Neural cell (in vitro differentiated cells): Measurements from ENCODE around the gene EVL. TPM values are rescaled to one million over a fixed set of nuclear protein-coding genes. Genes with fewer than 3 reads are reported as not detected.

Experiments
- H2AFZ ChIP-seq: fragments of 200-600, 300-800 bp; sonication (generic), shearing (Covaris generic); 2 replicates; pipeline ENCODE4 v1.6.0; 2014; ENCODE audit warnings: low read depth, mild to moderate bottlenecking, antibody characterized with exemption, low read length, moderate library complexity
- H3F3A ChIP-seq: fragments of 200-600 bp; shearing (Covaris generic); 2 replicates; pipeline ENCODE4 v1.6.1; 2016; ENCODE audit warnings: mild to moderate bottlenecking, moderate library complexity, mixed read lengths, antibody characterized with exemption, low read length; ENCODE audit not compliant: insufficient read depth, poor library complexity, severe bottlenecking
- H3K27ac ChIP-seq: fragments of 200-600, 300-800 bp; sonication (generic), shearing (Covaris generic); 2 replicates; pipeline ENCODE4 v1.5.1; 2014; ENCODE audit warnings: mild to moderate bottlenecking, low read length, moderate library complexity
- H3K27me3 ChIP-seq: fragments of 300-800, 200-600 bp; sonication (generic), shearing (Covaris generic); 2 replicates; pipeline ENCODE4 v1.6.0; 2014; ENCODE audit warnings: mild to moderate bottlenecking, low read depth, low read length, moderate library complexity; ENCODE audit not compliant: insufficient read depth
- H3K36me3 ChIP-seq: fragments of 300-800, 200-600 bp; sonication (generic), shearing (Covaris generic); 2 replicates; pipeline ENCODE4 v1.5.1; 2014; ENCODE audit warnings: mild to moderate bottlenecking, antibody characterized with exemption, low read length, moderate library complexity; ENCODE audit not compliant: insufficient read depth
- H3K4me2 ChIP-seq: fragments of 300-800, 200-600 bp; sonication (generic), shearing (Covaris generic); 2 replicates; pipeline ENCODE4 v1.6.0; 2014; ENCODE audit warnings: mild to moderate bottlenecking, low read length
- H3K4me3 ChIP-seq: fragments of 300-800, 200-600 bp; sonication (generic), shearing (Covaris generic); 2 replicates; pipeline ENCODE4 v1.5.1; 2014; ENCODE audit warnings: mild to moderate bottlenecking, low read length, moderate library complexity
- H3K79me2 ChIP-seq: fragments of 200-600 bp; shearing (Covaris generic); replicated peaks from 2 replicates; pipeline ENCODE4 v1.6.0; 2014; ENCODE audit warnings: mild to moderate bottlenecking, low read length, moderate library complexity; ENCODE audit not compliant: insufficient read depth
- H3K9ac ChIP-seq: fragments of 300-800, 200-600 bp; sonication (generic), shearing (Covaris generic); 2 replicates; pipeline ENCODE4 v1.6.1; 2016; ENCODE audit warnings: mild to moderate bottlenecking, low read length, mixed read lengths
- H3K9me2 ChIP-seq: fragments of 200-600 bp; shearing (Covaris generic); 2 replicates; pipeline ENCODE4 v1.6.1; 2016; ENCODE audit warnings: mild to moderate bottlenecking, low read length, mixed read lengths; ENCODE audit not compliant: insufficient read depth
- H3K9me3 ChIP-seq: fragments of 200-600, 300-800 bp; sonication (generic), shearing (Covaris generic); 2 replicates; pipeline ENCODE4 v1.6.1; 2016; ENCODE audit warnings: mild to moderate bottlenecking, mixed run types, low read length, moderate library complexity, mixed read lengths
- H4K20me1 ChIP-seq: fragments of 200-600 bp; shearing (Covaris generic); 2 replicates; pipeline ENCODE4 v1.6.1; 2016; ENCODE audit warnings: mild to moderate bottlenecking, mixed run types; ENCODE audit not compliant: insufficient read depth
- CTCF ChIP-seq: fragments of 450-650 bp; IDR thresholded peaks from 2 replicates; pipeline ENCODE4 v1.5.1; 2014; ENCODE audit warnings: antibody characterized with exemption, mild to moderate bottlenecking, moderate library complexity; ENCODE audit not compliant: poor library complexity, severe bottlenecking
- EP300 ChIP-seq: fragments of 450-650 bp; conservative IDR thresholded peaks from 2 replicates; pipeline ENCODE4 v1.6.1; 2014; ENCODE audit warnings: antibody characterized with exemption, mild to moderate bottlenecking, moderate library complexity; ENCODE audit not compliant: poor library complexity, severe bottlenecking
- EZH2 ChIP-seq: fragments of 200-600, 300-800 bp; shearing (Covaris generic), sonication (generic); IDR thresholded peaks from 2 replicates; pipeline ENCODE4 v1.6.1; 2014; ENCODE audit warnings: antibody characterized with exemption, low read length, borderline replicate concordance, mild to moderate bottlenecking; ENCODE audit not compliant: insufficient read depth, poor library complexity, severe bottlenecking
- MXI1 ChIP-seq: fragments of 450-650 bp; conservative IDR thresholded peaks from 2 replicates; pipeline ENCODE4 v1.6.1; 2014; ENCODE audit warnings: antibody characterized with exemption, mild to moderate bottlenecking; ENCODE audit not compliant: poor library complexity, severe bottlenecking
- POLR2AphosphoS5 ChIP-seq: IDR thresholded peaks from 2 replicates; pipeline ENCODE4 v1.6.1; 2012
- RAD21 ChIP-seq: fragments of 450-650 bp; conservative IDR thresholded peaks from 2 replicates; pipeline ENCODE4 v1.6.1; 2014; ENCODE audit warnings: antibody characterized with exemption, mild to moderate bottlenecking, moderate library complexity
- REST ChIP-seq: IDR thresholded peaks from 2 replicates; pipeline ENCODE4 v1.6.1; 2012; ENCODE audit warnings: borderline replicate concordance
- SMC3 ChIP-seq: fragments of 450-650 bp; conservative IDR thresholded peaks from 2 replicates; pipeline ENCODE4 v1.6.1; 2014; ENCODE audit warnings: antibody characterized with exemption, mild to moderate bottlenecking, moderate library complexity; ENCODE audit not compliant: poor library complexity
- TAF1 ChIP-seq: IDR thresholded peaks from 2 replicates; pipeline ENCODE4 v1.6.1; 2012; ENCODE audit warnings: low read depth
- polyA plus RNA-seq: library from polyadenylated mRNA; depleted of rRNA; stranded (reverse); fragments of >200 nt; gene quantifications from 2 replicates; pipeline ENCODE4 v1.2.3, GENCODE V29; 2014

The EVL gene
- polyA plus RNA-seq, 1 donor from 2014 or later: 387 TPM

- Histone ChIP-seq H3K4me3 (no peak overlapping the region), H3K27me3 (no peaks in the 10 kb centered on the region), H3K9me3 (no peaks in the 10 kb centered on the region), H3K27ac (no peak overlapping the region), H3F3A (no peaks in the 10 kb centered on the region), H3K9ac (no peak overlapping the region), H3K36me3 (peaks cover 7% of the 10 kb centered on the region), H4K20me1 (no peaks in the 10 kb centered on the region), H2AFZ (no peak overlapping the region), H3K79me2 (no peaks in the 10 kb centered on the region), H3K4me2 (no peak overlapping the region), H3K9me2 (no peaks in the 10 kb centered on the region)
- TF ChIP-seq RAD21: no peak
- no peak for TF ChIP-seq MXI1
- TF ChIP-seq CTCF: no peak
- TF ChIP-seq TAF1: no peak
- no peak for TF ChIP-seq SMC3
- TF ChIP-seq EZH2: no peak
- no peak for TF ChIP-seq POLR2AphosphoS5
- TF ChIP-seq REST: no peak
- TF ChIP-seq EP300: no peak
These were observed 67.1 kb downstream of the EVL start for GRCh38 chr14:100132161-100132902.

- H3K9me3 ChIP-seq: no peaks in the 10 kb centered on the region
- H3K9me2 ChIP-seq: no peaks in the 10 kb centered on the region
- no peak overlapping the region for H2AFZ ChIP-seq
- H3F3A ChIP-seq: no peaks in the 10 kb centered on the region
- H3K4me2 ChIP-seq: no peak overlapping the region
- no peak overlapping the region for H3K4me3 ChIP-seq
- H3K27me3 ChIP-seq: no peaks in the 10 kb centered on the region
- no peaks in the 10 kb centered on the region for H3K79me2 ChIP-seq
- peaks cover under 1% of the 10 kb centered on the region for H3K36me3 ChIP-seq
- TF ChIP-seq SMC3 (no peak), CTCF (no peak), REST (no peak), POLR2AphosphoS5 (no peak), MXI1 (no peak), RAD21 (no peak), EZH2 (no peak), EP300 (no peak), TAF1 (no peak)
- H3K27ac ChIP-seq: no peak overlapping the region
- H3K9ac ChIP-seq: no peak overlapping the region
- H4K20me1 ChIP-seq: no peaks in the 10 kb centered on the region
These were observed 67.8 kb downstream of the EVL start for GRCh38 chr14:100132903-100133510.
